Measurements from ENCODE around the gene RAPGEF5. TPM values are rescaled to one million over a fixed set of nuclear protein-coding genes. Genes with fewer than 3 reads are reported as not detected.

RAPGEF5 gene
- total and polyA plus RNA-seq, 10 of the 15 experiments (the other 5 are each of a cell fraction or from before 2014, with no cell fraction given), result 0.38 to 4.0 (median 1.6) TPM; not detected in 1

DNA sequence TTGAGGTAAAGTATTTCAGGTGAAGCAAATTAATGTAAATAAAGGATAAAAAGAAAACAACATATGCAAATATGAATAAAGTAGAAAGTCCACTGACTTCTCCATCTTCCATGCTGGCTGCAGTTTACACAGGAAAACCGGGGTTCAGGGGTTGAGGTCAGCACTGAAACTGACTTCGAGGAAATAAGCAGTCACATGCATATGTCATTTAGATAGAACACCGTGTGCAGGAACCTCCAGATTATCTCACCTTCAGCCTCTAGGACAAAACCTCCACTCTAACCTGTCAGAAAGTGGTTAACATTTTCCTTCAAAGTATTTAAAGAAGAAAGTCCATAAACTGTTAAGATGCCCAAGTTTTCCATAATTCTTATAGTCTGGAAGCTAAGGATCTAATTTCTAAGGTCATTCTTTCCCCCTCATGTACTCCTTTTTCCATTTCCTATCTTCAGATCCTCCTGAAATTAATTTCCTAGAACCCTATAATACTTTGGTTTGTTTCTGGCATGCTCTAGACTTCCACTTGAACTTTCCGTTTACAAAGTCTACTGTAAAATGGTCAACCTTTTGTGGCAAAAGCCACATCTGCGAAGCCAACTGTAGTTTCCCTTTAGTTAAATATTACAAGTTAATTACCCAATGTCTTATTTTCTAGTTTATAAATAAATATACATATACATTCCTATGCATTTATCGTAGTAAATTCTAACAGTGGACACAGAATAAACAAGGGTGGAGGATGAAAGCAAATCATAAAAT is 173.3 kb downstream of the RAPGEF5 start (continued):
- TF ChIP-seq ETV6 (conservative IDR thresholded peaks at IDR 0.05 in 1 of 2, IDR thresholded peaks at IDR 0.05 in 1 of 2; ENCODE audit: borderline replicate concordance in 1 of 2, low read depth in 1 of 2), result no peak
- TF ChIP-seq, protein P1, sequence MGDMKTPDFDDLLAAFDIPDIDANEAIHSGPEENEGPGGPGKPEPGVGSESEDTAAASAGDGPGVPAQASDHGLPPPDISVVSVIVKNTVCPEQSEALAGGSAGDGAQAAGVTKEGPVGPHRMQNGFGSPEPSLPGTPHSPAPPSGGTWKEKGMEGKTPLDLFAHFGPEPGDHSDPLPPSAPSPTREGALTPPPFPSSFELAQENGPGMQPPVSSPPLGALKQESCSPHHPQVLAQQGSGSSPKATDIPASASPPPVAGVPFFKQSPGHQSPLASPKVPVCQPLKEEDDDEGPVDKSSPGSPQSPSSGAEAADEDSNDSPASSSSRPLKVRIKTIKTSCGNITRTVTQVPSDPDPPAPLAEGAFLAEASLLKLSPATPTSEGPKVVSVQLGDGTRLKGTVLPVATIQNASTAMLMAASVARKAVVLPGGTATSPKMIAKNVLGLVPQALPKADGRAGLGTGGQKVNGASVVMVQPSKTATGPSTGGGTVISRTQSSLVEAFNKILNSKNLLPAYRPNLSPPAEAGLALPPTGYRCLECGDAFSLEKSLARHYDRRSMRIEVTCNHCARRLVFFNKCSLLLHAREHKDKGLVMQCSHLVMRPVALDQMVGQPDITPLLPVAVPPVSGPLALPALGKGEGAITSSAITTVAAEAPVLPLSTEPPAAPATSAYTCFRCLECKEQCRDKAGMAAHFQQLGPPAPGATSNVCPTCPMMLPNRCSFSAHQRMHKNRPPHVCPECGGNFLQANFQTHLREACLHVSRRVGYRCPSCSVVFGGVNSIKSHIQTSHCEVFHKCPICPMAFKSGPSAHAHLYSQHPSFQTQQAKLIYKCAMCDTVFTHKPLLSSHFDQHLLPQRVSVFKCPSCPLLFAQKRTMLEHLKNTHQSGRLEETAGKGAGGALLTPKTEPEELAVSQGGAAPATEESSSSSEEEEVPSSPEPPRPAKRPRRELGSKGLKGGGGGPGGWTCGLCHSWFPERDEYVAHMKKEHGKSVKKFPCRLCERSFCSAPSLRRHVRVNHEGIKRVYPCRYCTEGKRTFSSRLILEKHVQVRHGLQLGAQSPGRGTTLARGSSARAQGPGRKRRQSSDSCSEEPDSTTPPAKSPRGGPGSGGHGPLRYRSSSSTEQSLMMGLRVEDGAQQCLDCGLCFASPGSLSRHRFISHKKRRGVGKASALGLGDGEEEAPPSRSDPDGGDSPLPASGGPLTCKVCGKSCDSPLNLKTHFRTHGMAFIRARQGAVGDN (IDR thresholded peaks at IDR 0.05), result no peak
- TF ChIP-seq, protein P2, sequence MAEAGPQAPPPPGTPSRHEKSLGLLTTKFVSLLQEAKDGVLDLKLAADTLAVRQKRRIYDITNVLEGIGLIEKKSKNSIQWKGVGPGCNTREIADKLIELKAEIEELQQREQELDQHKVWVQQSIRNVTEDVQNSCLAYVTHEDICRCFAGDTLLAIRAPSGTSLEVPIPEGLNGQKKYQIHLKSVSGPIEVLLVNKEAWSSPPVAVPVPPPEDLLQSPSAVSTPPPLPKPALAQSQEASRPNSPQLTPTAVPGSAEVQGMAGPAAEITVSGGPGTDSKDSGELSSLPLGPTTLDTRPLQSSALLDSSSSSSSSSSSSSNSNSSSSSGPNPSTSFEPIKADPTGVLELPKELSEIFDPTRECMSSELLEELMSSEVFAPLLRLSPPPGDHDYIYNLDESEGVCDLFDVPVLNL (IDR thresholded peaks at IDR 0.05; ENCODE audit: low read depth, low read length), result no peak
- TF ChIP-seq NFXL1 (IDR thresholded peaks at IDR 0.05; ENCODE audit: borderline replicate concordance), result no peak
- no peak for TF ChIP-seq RUNX3 (IDR thresholded peaks at IDR 0.05; ENCODE audit: low read length)
- no peak for TF ChIP-seq ZNF384 (IDR thresholded peaks at IDR 0.05; ENCODE audit: borderline replicate concordance, low read depth, low read length)

All from GM12878 (cell line).